ENCODE data around the gene CALD1.
A peak's percentile ranks its signal among the peaks of the same experiment; 100 is the strongest.

The CALD1 gene

GRCh38 chr7:134744569-134744968 lies 34.9 kb upstream of the CALD1 start:
- Histone ChIP-seq H3K36me3 (replicated peaks in 1 of 2; ENCODE audit: control insufficient read depth in 2 of 2, insufficient read depth in 2 of 2, low read length in 2 of 2) (no peaks in the 10 kb centered on the region), H3K14ac (ENCODE audit: low read length) (no peak overlapping the region), H4K91ac (ENCODE audit: low read depth, low read length, poor library complexity) (no peak overlapping the region), H2BK5ac (ENCODE audit: low read length) (no peak overlapping the region), H3K27me3 (ENCODE audit: control insufficient read depth in 3 of 3, insufficient read depth in 3 of 3, low read depth in 1 of 3, low read length in 3 of 3) (no peaks in the 10 kb centered on the region), H2BK15ac (ENCODE audit: low read length) (no peak overlapping the region), H3K79me1 (ENCODE audit: low read depth, low read length) (no peaks in the 10 kb centered on the region), H2BK12ac (ENCODE audit: low read length) (no peak overlapping the region), H2AFZ (ENCODE audit: low read length) (no peak overlapping the region), H3K4ac (ENCODE audit: low read length) (no peak overlapping the region), H3K18ac (ENCODE audit: low read length) (no peak overlapping the region), H3K23ac (ENCODE audit: low read depth, low read length, poor library complexity) (no peak overlapping the region), H3K9ac (ENCODE audit: low read depth, low read length, poor library complexity) (no peak overlapping the region), H3K4me2 (ENCODE audit: insufficient read depth, low read length, poor library complexity, severe bottlenecking) (no peak overlapping the region), H3K4me3 (ENCODE audit: low read length in 2 of 2) (no peak overlapping the region), H3K4me1 (ENCODE audit: control insufficient read depth in 2 of 2, insufficient read depth in 1 of 2, low read depth in 1 of 2, low read length in 2 of 2) (peaks cover 5% of the 10 kb centered on the region in 2 donors), H3K27ac (replicated peaks; ENCODE audit: low read length) (no peak overlapping the region), H2BK120ac (ENCODE audit: low read depth, low read length) (no peak overlapping the region), H4K8ac (ENCODE audit: low read depth, low read length) (no peak overlapping the region), H3K9me3 (replicated peaks in 1 of 2; ENCODE audit: control insufficient read depth in 2 of 2, insufficient read depth in 1 of 2, low read depth in 1 of 2, low read length in 2 of 2) (no peaks in the 10 kb centered on the region), H2AK5ac (ENCODE audit: low read depth, low read length) (no peak overlapping the region)
- no CpG with 5 or more reads among the region's 3 CpGs for WGBS, 2 donors (ENCODE audit: extremely low coverage in 2 of 2, insufficient read length in 2 of 2, insufficient replicate concordance in 1 of 2)
- DNase-seq (ENCODE audit: low spot score), result no peak

DNA sequence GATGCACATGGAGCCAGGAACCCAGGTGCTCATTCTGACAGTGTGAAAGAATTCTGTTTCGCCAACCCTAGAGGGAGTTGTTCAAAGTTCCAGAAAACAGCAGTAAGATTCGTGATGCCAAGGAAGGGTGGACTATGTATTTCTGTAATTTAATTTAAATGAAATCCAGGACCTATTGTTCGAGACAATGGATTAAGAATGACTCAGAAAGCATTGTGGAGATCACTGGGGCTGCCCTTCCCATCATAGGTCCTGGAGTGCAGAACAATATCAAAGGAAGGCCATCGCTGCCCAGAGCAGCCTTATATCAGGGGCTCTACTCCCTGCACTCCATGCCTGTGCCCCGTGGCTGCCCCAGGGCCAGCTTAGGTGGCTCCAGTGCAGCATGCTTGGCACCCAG lies 32.1 kb upstream of the CALD1 start:
- Histone ChIP-seq H2BK12ac (ENCODE audit: low read length) (no peak overlapping the region), H2BK5ac (ENCODE audit: low read length) (no peak overlapping the region), H3K36me3 (replicated peaks in 1 of 2; ENCODE audit: control insufficient read depth in 2 of 2, insufficient read depth in 2 of 2, low read length in 2 of 2) (no peaks in the 10 kb centered on the region), H4K91ac (ENCODE audit: low read depth, low read length, poor library complexity) (no peak overlapping the region), H3K4ac (ENCODE audit: low read length) (no peak overlapping the region), H3K14ac (ENCODE audit: low read length) (no peak overlapping the region), H3K23ac (ENCODE audit: low read depth, low read length, poor library complexity) (no peak overlapping the region), H2BK15ac (ENCODE audit: low read length) (no peak overlapping the region), H2BK120ac (ENCODE audit: low read depth, low read length) (no peak overlapping the region), H3K27me3 (ENCODE audit: control insufficient read depth in 3 of 3, insufficient read depth in 3 of 3, low read depth in 1 of 3, low read length in 3 of 3) (no peaks in the 10 kb centered on the region), H3K4me2 (ENCODE audit: insufficient read depth, low read length, poor library complexity, severe bottlenecking) (no peak overlapping the region), H3K9me3 (replicated peaks in 1 of 2; ENCODE audit: control insufficient read depth in 2 of 2, insufficient read depth in 1 of 2, low read depth in 1 of 2, low read length in 2 of 2) (no peaks in the 10 kb centered on the region), H3K4me1 (ENCODE audit: control insufficient read depth in 2 of 2, insufficient read depth in 1 of 2, low read depth in 1 of 2, low read length in 2 of 2) (peaks cover 3 to 5% of the 10 kb centered on the region in 2 donors), H4K8ac (ENCODE audit: low read depth, low read length) (no peak overlapping the region), H3K79me1 (ENCODE audit: low read depth, low read length) (no peaks in the 10 kb centered on the region), H2AK5ac (ENCODE audit: low read depth, low read length) (no peak overlapping the region), H3K18ac (ENCODE audit: low read length) (no peak overlapping the region), H2AFZ (ENCODE audit: low read length) (no peak overlapping the region), H3K9ac (ENCODE audit: low read depth, low read length, poor library complexity) (no peak overlapping the region), H3K4me3 (ENCODE audit: low read length in 2 of 2) (no peak overlapping the region), H3K27ac (replicated peaks; ENCODE audit: low read length) (no peak overlapping the region)
- no CpG with 5 or more reads among the region's 5 CpGs for WGBS, 2 donors (ENCODE audit: extremely low coverage in 2 of 2, insufficient read length in 2 of 2, insufficient replicate concordance in 1 of 2)
- no peak for DNase-seq (ENCODE audit: low spot score)

GRCh38 chr7:134750083-134751062 lies 29.1 kb upstream of the CALD1 start:
- no peak overlapping the region for H3K4ac ChIP-seq (ENCODE audit: low read length)
- no peak overlapping the region for H3K9ac ChIP-seq (ENCODE audit: low read depth, low read length, poor library complexity)
- H3K4me3 ChIP-seq (ENCODE audit: low read length in 2 of 2), result no peak overlapping the region
- H3K79me1 ChIP-seq (ENCODE audit: low read depth, low read length), result no peaks in the 10 kb centered on the region
- no peaks in the 10 kb centered on the region for H3K27me3 ChIP-seq (ENCODE audit: control insufficient read depth in 3 of 3, insufficient read depth in 3 of 3, low read depth in 1 of 3, low read length in 3 of 3)
- H4K91ac ChIP-seq (ENCODE audit: low read depth, low read length, poor library complexity), result no peak overlapping the region
- H3K18ac ChIP-seq (ENCODE audit: low read length), result no peak overlapping the region
- H3K14ac ChIP-seq (ENCODE audit: low read length), result no peak overlapping the region
- H2BK5ac ChIP-seq (ENCODE audit: low read length), result no peak overlapping the region
- no peaks in the 10 kb centered on the region for H3K9me3 ChIP-seq (replicated peaks in 1 of 2; ENCODE audit: control insufficient read depth in 2 of 2, insufficient read depth in 1 of 2, low read depth in 1 of 2, low read length in 2 of 2)
- H2BK12ac ChIP-seq (ENCODE audit: low read length), result no peak overlapping the region
- H3K4me2 ChIP-seq (ENCODE audit: insufficient read depth, low read length, poor library complexity, severe bottlenecking), result no peak overlapping the region
- no peak overlapping the region for H2BK120ac ChIP-seq (ENCODE audit: low read depth, low read length)
- H3K4me1 ChIP-seq (ENCODE audit: control insufficient read depth in 2 of 2, insufficient read depth in 1 of 2, low read depth in 1 of 2, low read length in 2 of 2), result no peaks in the 10 kb centered on the region
- H4K8ac ChIP-seq (ENCODE audit: low read depth, low read length), result no peak overlapping the region
- no peak overlapping the region for H2BK15ac ChIP-seq (ENCODE audit: low read length)
- no peak overlapping the region for H3K27ac ChIP-seq (replicated peaks; ENCODE audit: low read length)
- peak; percentile 56 for DNase-seq (ENCODE audit: low spot score)
- H2AFZ ChIP-seq (ENCODE audit: low read length), result no peak overlapping the region
- no CpG with 5 or more reads among the region's 6 CpGs for WGBS, 2 donors (ENCODE audit: extremely low coverage in 2 of 2, insufficient read length in 2 of 2, insufficient replicate concordance in 1 of 2)
- no peak overlapping the region for H3K23ac ChIP-seq (ENCODE audit: low read depth, low read length, poor library complexity)
- no peak overlapping the region for H2AK5ac ChIP-seq (ENCODE audit: low read depth, low read length)
- no peaks in the 10 kb centered on the region for H3K36me3 ChIP-seq (replicated peaks in 1 of 2; ENCODE audit: control insufficient read depth in 2 of 2, insufficient read depth in 2 of 2, low read length in 2 of 2)

DNA sequence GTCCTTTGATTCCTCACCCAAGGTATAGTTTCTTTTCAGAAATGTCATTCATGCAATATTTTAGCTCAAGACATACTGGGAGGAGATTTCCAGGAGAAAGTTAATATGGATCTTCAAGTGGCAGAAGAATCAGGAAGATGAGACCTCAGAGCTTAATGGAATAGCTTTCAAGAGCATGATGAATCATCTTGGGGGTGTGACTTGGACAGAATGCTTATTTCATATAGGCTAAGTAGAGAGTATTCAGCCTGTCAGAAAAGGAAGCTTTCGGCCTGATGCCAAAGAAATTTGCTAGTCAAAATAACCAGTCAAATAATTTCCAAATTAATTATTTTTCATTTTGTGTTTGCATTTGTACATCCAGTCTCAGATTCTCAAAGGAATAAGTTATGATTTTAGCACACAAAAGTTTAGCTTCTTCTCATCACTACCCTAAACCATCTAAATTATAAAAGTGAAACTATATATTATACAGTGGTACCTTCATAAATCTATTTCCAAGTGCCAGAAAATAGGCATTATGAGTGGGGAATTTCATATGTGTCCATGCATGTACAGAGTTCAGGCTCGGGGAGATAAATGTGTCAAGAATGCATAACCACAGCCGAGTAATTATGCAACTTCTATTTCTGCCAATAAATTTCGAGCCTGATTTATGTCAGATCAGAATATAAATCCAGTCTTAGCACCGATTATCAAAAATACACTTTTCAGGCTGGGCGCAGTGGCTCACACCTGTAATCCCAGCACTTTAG lies 27.3 kb upstream of the CALD1 start:
- Histone ChIP-seq H4K8ac (ENCODE audit: low read depth, low read length) (no peak overlapping the region), H2AK5ac (ENCODE audit: low read depth, low read length) (no peak overlapping the region), H2BK5ac (ENCODE audit: low read length) (no peak overlapping the region), H3K9ac (ENCODE audit: low read depth, low read length, poor library complexity) (no peak overlapping the region), H4K91ac (ENCODE audit: low read depth, low read length, poor library complexity) (no peak overlapping the region), H3K27me3 (ENCODE audit: control insufficient read depth in 3 of 3, insufficient read depth in 3 of 3, low read depth in 1 of 3, low read length in 3 of 3) (no peaks in the 10 kb centered on the region), H3K14ac (ENCODE audit: low read length) (no peak overlapping the region), H3K27ac (replicated peaks; ENCODE audit: low read length) (no peak overlapping the region), H3K4ac (ENCODE audit: low read length) (no peak overlapping the region), H2BK15ac (ENCODE audit: low read length) (no peak overlapping the region), H3K9me3 (replicated peaks in 1 of 2; ENCODE audit: control insufficient read depth in 2 of 2, insufficient read depth in 1 of 2, low read depth in 1 of 2, low read length in 2 of 2) (no peaks in the 10 kb centered on the region), H3K23ac (ENCODE audit: low read depth, low read length, poor library complexity) (no peak overlapping the region), H3K18ac (ENCODE audit: low read length) (no peak overlapping the region), H3K4me3 (ENCODE audit: low read length in 2 of 2) (no peak overlapping the region), H2BK12ac (ENCODE audit: low read length) (no peak overlapping the region), H2BK120ac (ENCODE audit: low read depth, low read length) (no peak overlapping the region), H2AFZ (ENCODE audit: low read length) (no peak overlapping the region), H3K4me1 (ENCODE audit: control insufficient read depth in 2 of 2, insufficient read depth in 1 of 2, low read depth in 1 of 2, low read length in 2 of 2) (no peaks in the 10 kb centered on the region), H3K36me3 (replicated peaks in 1 of 2; ENCODE audit: control insufficient read depth in 2 of 2, insufficient read depth in 2 of 2, low read length in 2 of 2) (no peaks in the 10 kb centered on the region), H3K4me2 (ENCODE audit: insufficient read depth, low read length, poor library complexity, severe bottlenecking) (no peak overlapping the region), H3K79me1 (ENCODE audit: low read depth, low read length) (no peaks in the 10 kb centered on the region)
- WGBS, 2 donors (ENCODE audit: extremely low coverage in 2 of 2, insufficient read length in 2 of 2, insufficient replicate concordance in 1 of 2), result no CpG with 5 or more reads among the region's 6 CpGs
- DNase-seq (ENCODE audit: low spot score), result no peak

Data from neuronal stem cell (in vitro differentiated cells).